Activated CD4-positive, alpha-beta T cell treated with anti-CD3 and anti-CD28 coated beads for 24 hours (primary cell): ENCODE data around the gene TP63.
"Not testable (repeated sequence)": the region's sequence is repeated elsewhere in the genome, so short reads cannot be mapped to it uniquely, and the experiment has no call there.

Experiments used
- DNase-seq, 2 donors: peaks; one replicate each; pipeline ENCODE4 v3.0.0-alpha.2; 2020; ENCODE audit warnings: low read depth in 2 of 2

Gene TP63

GRCh38 chr3:189721873-189722665, 90.9 kb downstream of the TP63 start:
- no peak for DNase-seq

- no peak for DNase-seq
Observed at GRCh38 chr3:189724356-189724755, 93.2 kb downstream of the TP63 start.

- DNase-seq: no peak
Observed at GRCh38 chr3:189726277-189726676, 95.1 kb downstream of the TP63 start.

- DNase-seq: no peak
Observed at GRCh38 chr3:189727158-189727557, 96.0 kb downstream of the TP63 start.

GRCh38 chr3:189727898-189728297, 96.7 kb downstream of the TP63 start:
- no peak for DNase-seq

- DNase-seq: no peak
Observed at GRCh38 chr3:189728915-189729314, 97.7 kb downstream of the TP63 start.

- no peak for DNase-seq
Observed at GRCh38 chr3:189734061-189734460, 102.9 kb downstream of the TP63 start.

- DNase-seq: no peak
Observed at GRCh38 chr3:189735913-189736312, 104.7 kb downstream of the TP63 start.

- DNase-seq: no peak
Observed at GRCh38 chr3:189737071-189737470, 105.9 kb downstream of the TP63 start.

GRCh38 chr3:189737619-189738018, 106.4 kb downstream of the TP63 start:
- DNase-seq: no peak

- no peak for DNase-seq
Observed at GRCh38 chr3:189739378-189739777, 108.2 kb downstream of the TP63 start.

GRCh38 chr3:189740156-189740555, 109.0 kb downstream of the TP63 start:
- no peak for DNase-seq

- DNase-seq: no peak
Observed at GRCh38 chr3:189744235-189744634, 113.0 kb downstream of the TP63 start.

- DNase-seq: no peak
Observed at GRCh38 chr3:189745622-189746021, 114.4 kb downstream of the TP63 start.

GRCh38 chr3:189748046-189748445, 116.9 kb downstream of the TP63 start:
- no peak for DNase-seq

- not testable (repeated sequence) for DNase-seq
Observed at GRCh38 chr3:189750972-189751371, 119.8 kb downstream of the TP63 start.

GRCh38 chr3:189754356-189754755, 123.2 kb downstream of the TP63 start:
- no peak for DNase-seq

- no peak for DNase-seq
Observed at GRCh38 chr3:189756582-189757078, 125.4 kb downstream of the TP63 start.

GRCh38 chr3:189758186-189758585, 127.0 kb downstream of the TP63 start:
- no peak for DNase-seq

- DNase-seq: no peak
Observed at GRCh38 chr3:189766416-189766815, 135.2 kb downstream of the TP63 start.

GRCh38 chr3:189771842-189772450, 140.8 kb downstream of the TP63 start:
- DNase-seq: no peak

- no peak for DNase-seq
Observed at GRCh38 chr3:189772584-189772983, 141.4 kb downstream of the TP63 start.

GRCh38 chr3:189773056-189773455, 141.9 kb downstream of the TP63 start:
- no peak for DNase-seq
